ENCODE measurements around the gene KIRREL3. TPM values are rescaled to one million over a fixed set of nuclear protein-coding genes. Genes with fewer than 3 reads are reported as not detected.

The KIRREL3 gene
- total RNA-seq, 3 donors from 2014 or later, result not detected

DNA sequence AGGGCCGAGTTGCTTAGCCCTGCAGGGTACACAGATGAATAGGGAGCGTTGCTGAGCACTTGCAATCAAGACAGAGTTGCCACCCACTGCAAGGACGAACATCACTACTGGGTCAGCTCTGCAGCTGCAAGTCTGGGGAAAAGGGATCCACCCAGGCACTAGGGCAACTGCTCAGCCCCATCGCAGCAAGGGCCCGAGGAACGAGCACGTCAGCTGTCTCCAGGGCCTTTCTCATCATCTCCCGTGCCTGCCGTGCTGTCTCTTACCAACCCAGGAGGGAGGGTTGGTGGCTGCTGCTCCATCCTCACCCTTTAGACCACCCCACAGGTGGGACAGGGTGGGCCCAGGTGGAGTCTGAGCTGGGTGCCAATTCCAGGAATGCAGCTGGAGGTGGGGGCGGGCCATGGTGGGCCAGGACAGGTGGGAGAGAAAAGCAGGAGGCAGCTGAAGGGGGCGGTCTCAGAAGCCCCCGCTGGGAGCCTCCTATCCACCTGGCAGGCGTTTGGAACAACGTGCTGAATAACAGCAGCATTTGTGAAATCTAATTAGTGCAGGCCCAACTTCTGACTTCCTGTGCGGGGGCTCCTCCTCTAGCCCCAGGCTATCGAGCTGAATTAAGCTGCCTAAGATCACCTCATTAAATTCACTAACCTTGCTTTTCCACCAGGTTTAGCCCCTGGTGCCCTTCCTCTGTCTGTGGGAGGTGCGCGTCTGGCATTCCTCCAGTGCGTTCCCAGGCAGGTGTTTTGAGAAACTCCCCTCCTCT is 392.6 kb downstream of the KIRREL3 start:
- ATAC-seq, result no peak
- no peak for DNase-seq
- Mint-ChIP-seq H3K4me1 (ENCODE audit: low read depth) (no peaks in the 10 kb centered on the region), H3K27me3 (ENCODE audit: low read depth) (peaks cover 24% of the 10 kb centered on the region), H3K4me3 (no peak overlapping the region), H3K36me3 (ENCODE audit: insufficient read depth) (no peaks in the 10 kb centered on the region), H3K9me3 (no peaks in the 10 kb centered on the region)

DNA sequence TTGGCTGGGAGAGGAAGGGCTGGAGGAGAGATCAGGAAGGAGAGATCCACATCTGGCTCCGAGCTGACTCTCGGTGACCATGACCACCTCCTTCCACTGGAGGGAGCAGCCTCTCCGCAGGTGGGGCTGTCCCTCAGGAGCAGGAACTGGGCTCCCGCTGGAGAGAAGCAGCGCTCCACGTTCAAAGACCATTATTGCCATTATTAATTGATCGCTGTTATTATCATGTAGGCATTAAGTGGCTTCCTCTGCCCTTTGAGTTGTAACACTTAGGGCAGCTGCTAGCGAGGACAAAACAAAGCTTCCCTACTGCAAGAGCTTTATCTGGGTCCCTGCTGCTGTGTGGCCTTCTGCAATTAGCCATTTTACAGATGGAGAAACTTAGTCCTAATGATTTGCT is 393.2 kb downstream of the KIRREL3 start:
- Mint-ChIP-seq H3K9me3 (no peaks in the 10 kb centered on the region), H3K4me3 (no peak overlapping the region), H3K27me3 (ENCODE audit: low read depth) (peaks cover 25% of the 10 kb centered on the region), H3K36me3 (ENCODE audit: insufficient read depth) (no peaks in the 10 kb centered on the region), H3K4me1 (ENCODE audit: low read depth) (no peaks in the 10 kb centered on the region)
- ATAC-seq (peak in 1 of 2 donors; percentile 44), DNase-seq (no peak)

DNA sequence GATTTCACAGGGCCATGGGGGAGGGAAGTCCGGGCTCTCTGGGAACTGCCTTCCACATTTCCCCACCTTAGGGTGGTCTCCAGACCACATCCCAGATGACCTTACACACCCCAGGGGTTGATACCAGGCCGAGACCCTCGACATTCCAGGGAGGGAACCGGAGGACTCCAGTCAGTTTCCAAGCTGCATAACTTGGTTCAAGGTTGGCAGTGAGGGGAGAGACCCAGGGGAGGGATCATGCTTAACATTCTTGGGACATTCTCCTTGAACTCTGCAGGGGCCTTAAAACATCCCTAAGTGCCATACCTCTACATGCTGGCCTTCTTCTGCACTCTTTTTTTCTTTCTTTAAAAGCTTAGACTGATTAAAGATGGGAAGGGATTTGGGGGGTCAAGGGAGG is 394.1 kb downstream of the KIRREL3 start:
- no peaks in the 10 kb centered on the region for H3K4me1 Mint-ChIP-seq (ENCODE audit: low read depth)
- DNase-seq (no peak), ATAC-seq (no peak)
- peaks cover 29% of the 10 kb centered on the region for H3K27me3 Mint-ChIP-seq (ENCODE audit: low read depth)
- H3K36me3 Mint-ChIP-seq (ENCODE audit: insufficient read depth), result no peaks in the 10 kb centered on the region
- H3K4me3 Mint-ChIP-seq, result no peak overlapping the region
- no peaks in the 10 kb centered on the region for H3K9me3 Mint-ChIP-seq

DNA sequence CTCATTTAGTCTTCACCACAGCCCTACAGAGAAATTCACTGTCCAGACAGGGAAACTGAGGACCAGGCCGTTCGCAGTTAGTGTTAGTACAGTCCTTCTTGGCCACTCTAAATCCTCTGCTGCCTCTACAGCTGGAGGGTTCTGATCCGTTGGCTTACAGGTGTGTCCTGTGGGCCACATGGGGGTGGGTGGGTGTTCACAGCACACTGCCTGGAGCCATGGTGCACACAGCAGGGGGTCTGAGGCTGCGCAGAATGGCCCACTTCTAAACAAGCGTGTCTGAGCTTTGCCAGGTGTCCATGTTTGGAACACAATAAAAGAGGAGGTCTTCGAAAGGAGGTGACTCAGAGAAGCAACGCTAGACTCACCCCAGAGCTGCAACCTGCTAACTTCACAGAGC is 396.1 kb downstream of the KIRREL3 start:
- no peaks in the 10 kb centered on the region for H3K4me1 Mint-ChIP-seq (ENCODE audit: low read depth)

DNA sequence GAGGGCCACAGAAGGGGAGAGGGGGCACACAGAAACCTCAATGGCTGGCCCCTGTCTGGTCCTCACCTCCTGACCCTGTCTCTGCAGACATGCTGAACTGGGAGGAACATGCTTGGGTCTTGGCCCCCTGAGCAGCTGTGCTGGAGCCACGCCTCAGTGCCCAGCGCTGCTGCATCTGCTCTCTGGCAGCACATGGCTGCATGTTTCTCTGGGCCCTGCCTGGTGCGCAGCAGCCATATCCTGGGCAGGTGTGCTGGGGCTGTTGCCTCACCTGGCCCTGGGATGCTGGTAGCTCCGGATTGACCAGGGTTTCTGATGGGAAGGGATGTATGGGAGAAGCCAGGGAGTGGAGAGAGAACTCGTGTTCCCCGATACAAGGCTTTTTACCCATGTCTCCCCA is 397.1 kb downstream of the KIRREL3 start:
- H3K27me3 Mint-ChIP-seq (ENCODE audit: low read depth), result peaks cover 41% of the 10 kb centered on the region
- H3K4me1 Mint-ChIP-seq (ENCODE audit: low read depth), result no peaks in the 10 kb centered on the region

More for the DNA sequence above, 396.1 kb downstream of the KIRREL3 start:
- H3K36me3 Mint-ChIP-seq (ENCODE audit: insufficient read depth), result no peaks in the 10 kb centered on the region
- H3K4me3 Mint-ChIP-seq, result no peak overlapping the region
- ATAC-seq (no peak), DNase-seq (no peak)
- no peaks in the 10 kb centered on the region for H3K9me3 Mint-ChIP-seq
- peaks cover 36% of the 10 kb centered on the region for H3K27me3 Mint-ChIP-seq (ENCODE audit: low read depth)

DNA sequence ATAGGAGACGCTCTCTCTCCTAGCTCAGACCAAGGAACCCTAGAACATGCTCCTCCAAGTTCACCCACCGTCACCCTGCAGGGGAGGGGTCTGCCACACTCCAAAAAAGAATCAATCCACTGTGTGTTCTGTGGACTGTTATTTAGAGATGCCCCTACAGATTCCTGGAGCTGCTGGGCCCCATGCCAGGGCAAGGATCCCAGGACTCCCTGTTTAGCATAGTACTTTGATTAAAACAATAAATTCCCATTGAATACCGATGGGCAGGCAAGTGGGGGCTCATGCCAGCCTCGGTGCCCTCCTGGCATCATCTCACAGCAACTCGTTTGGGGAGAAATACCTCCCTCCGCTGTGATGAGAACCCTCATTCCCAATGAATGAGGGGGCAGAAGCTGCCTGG is 397.6 kb downstream of the KIRREL3 start:
- no peak for DNase-seq
- H3K4me1 Mint-ChIP-seq (ENCODE audit: low read depth), result no peaks in the 10 kb centered on the region
- no peaks in the 10 kb centered on the region for H3K36me3 Mint-ChIP-seq (ENCODE audit: insufficient read depth)
- H3K4me3 Mint-ChIP-seq, result no peak overlapping the region
- no peak for ATAC-seq
- peaks cover under 1% of the 10 kb centered on the region for H3K9me3 Mint-ChIP-seq
- H3K27me3 Mint-ChIP-seq (ENCODE audit: low read depth), result peaks cover 43% of the 10 kb centered on the region

More for the DNA sequence above, 397.1 kb downstream of the KIRREL3 start:
- Mint-ChIP-seq H3K4me3 (no peak overlapping the region), H3K9me3 (no peaks in the 10 kb centered on the region), H3K36me3 (ENCODE audit: insufficient read depth) (no peaks in the 10 kb centered on the region)
- ATAC-seq (no peak), DNase-seq (no peak)

DNA sequence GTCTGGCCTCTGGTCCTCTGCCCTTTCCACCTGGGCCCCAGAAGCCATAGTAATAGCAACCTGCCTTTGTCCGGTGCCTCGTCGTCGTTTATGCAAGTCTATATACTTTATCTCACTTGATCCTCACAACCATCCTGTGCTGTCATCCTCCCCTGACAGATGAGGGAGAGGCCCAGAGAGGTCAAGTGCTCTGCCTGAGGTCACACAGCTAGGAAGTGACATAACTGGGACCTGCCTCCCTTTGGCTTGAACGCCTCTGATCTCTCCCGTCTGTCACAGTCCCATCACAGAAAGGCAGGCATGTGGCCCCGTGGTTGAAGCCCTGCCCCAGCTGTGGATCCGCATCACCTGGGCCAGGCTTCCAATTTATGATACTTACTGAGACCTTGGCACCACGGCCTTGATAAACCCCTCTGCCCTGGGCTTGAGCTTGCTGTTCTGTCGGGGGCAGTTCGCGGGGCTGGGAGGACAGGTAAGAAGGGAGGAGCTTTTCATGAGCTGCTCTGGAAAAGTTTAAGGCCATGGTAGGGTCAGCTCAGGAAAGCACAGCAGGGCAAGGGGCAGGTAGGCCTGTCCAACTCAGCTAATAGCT is 398.1 kb downstream of the KIRREL3 start:
- no peak overlapping the region for H3K4me3 Mint-ChIP-seq
- ATAC-seq (no peak), DNase-seq (no peak)
- H3K36me3 Mint-ChIP-seq (ENCODE audit: insufficient read depth), result no peaks in the 10 kb centered on the region
- H3K9me3 Mint-ChIP-seq, result peaks cover 3% of the 10 kb centered on the region
- H3K4me1 Mint-ChIP-seq (ENCODE audit: low read depth), result no peaks in the 10 kb centered on the region
- peaks cover 46% of the 10 kb centered on the region for H3K27me3 Mint-ChIP-seq (ENCODE audit: low read depth)

DNA sequence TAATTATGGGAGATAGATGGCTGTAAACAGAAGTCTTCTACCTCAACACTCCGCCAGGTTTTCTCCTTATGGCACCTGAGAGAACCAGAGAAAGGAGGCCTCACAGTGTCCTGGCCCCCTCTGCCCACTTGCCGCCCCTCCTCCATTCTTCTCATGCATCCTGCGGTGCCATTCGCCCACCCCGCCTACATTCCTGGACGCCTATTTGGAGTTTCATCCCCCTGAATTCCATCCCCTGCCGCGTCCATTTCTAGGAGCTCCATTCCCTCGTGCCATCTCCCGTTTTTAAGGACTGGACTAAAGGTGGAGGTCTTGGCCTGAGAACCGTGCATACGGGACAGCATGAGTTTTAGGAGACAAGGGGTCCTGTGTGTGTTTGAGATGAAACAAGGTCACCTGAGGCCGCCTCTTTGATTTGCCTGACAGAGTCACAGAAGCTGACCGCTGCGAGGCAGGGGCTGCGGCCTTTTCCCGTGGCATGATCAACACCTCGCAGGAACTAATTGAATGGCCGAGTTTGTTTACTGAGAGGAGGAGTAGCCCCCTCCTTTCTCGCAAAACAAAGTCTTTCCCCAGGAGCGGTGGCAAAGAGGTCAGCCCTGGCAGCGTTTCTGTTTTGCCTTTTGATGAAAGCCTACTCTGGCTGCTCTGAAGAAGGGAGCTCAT is 398.9 kb downstream of the KIRREL3 start:
- no peak for DNase-seq
- peaks cover 40% of the 10 kb centered on the region for H3K27me3 Mint-ChIP-seq (ENCODE audit: low read depth)

DNA sequence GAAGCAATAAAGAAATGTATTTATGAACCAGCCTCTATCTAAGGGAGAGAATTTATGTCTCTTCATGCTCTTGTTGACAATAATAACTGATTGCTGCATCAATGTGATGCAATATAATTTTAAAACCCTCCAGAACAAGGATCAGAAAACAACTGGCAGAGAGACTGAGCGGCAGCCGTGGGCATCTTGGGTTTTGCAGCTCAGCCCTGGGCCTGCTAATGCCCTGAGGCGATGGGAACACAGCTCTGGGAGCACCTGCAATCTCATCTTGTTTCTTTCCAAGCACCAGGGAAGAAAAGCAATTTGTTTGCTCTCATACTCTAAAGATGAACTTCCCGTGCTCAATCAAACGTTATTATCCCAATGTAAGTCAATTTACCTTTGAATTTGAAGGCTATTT is 399.4 kb downstream of the KIRREL3 start:
- H3K4me1 Mint-ChIP-seq (ENCODE audit: low read depth), result no peaks in the 10 kb centered on the region
- H3K27me3 Mint-ChIP-seq (ENCODE audit: low read depth), result peaks cover 36% of the 10 kb centered on the region
- H3K4me3 Mint-ChIP-seq, result no peak overlapping the region
- ATAC-seq (no peak), DNase-seq (no peak)
- no peaks in the 10 kb centered on the region for H3K36me3 Mint-ChIP-seq (ENCODE audit: insufficient read depth)
- peaks cover 3% of the 10 kb centered on the region for H3K9me3 Mint-ChIP-seq

More for the DNA sequence above, 398.9 kb downstream of the KIRREL3 start:
- no peaks in the 10 kb centered on the region for H3K4me1 Mint-ChIP-seq (ENCODE audit: low read depth)
- no peak overlapping the region for H3K4me3 Mint-ChIP-seq
- no peaks in the 10 kb centered on the region for H3K36me3 Mint-ChIP-seq (ENCODE audit: insufficient read depth)
- H3K9me3 Mint-ChIP-seq, result peaks cover 3% of the 10 kb centered on the region
- ATAC-seq, result no peak

DNA sequence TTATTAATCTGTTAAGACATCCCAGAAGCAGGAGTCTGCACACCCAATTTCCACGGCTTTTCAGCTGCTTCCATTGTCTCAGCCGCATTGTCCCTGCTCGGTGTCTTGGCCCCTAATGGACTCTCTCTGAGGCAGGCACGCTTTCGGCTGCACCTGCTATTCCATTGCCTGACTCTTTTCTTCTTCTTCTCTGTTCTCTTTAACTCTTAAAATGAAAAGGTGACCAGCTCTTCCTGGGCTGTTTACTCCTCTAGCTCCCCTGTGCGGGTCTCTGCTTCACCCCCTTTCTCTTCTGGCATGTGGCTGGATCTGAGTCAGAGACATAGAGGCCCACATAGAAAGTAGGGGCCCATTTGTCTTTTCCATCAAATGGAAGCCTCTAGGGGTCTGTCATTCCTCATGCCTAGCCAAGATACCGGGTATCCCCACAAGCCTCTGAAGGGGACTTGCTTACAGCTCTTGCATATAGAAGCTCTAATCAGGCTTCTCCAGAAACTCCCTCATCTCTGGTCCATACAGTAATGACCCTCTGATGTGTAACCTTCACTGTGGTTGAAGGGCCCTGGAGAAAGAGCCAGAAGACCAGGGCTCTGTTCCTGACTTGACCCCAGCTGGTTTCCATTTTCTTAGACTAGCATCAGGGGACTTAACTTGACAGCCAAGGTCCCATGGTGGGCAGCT is 401.2 kb downstream of the KIRREL3 start:
- Mint-ChIP-seq H3K27me3 (ENCODE audit: low read depth) (peaks cover 28% of the 10 kb centered on the region), H3K36me3 (ENCODE audit: insufficient read depth) (no peaks in the 10 kb centered on the region), H3K4me1 (ENCODE audit: low read depth) (no peaks in the 10 kb centered on the region), H3K4me3 (no peak overlapping the region), H3K9me3 (peaks cover 3% of the 10 kb centered on the region)
- DNase-seq, result no peak
- no peak for ATAC-seq

DNA sequence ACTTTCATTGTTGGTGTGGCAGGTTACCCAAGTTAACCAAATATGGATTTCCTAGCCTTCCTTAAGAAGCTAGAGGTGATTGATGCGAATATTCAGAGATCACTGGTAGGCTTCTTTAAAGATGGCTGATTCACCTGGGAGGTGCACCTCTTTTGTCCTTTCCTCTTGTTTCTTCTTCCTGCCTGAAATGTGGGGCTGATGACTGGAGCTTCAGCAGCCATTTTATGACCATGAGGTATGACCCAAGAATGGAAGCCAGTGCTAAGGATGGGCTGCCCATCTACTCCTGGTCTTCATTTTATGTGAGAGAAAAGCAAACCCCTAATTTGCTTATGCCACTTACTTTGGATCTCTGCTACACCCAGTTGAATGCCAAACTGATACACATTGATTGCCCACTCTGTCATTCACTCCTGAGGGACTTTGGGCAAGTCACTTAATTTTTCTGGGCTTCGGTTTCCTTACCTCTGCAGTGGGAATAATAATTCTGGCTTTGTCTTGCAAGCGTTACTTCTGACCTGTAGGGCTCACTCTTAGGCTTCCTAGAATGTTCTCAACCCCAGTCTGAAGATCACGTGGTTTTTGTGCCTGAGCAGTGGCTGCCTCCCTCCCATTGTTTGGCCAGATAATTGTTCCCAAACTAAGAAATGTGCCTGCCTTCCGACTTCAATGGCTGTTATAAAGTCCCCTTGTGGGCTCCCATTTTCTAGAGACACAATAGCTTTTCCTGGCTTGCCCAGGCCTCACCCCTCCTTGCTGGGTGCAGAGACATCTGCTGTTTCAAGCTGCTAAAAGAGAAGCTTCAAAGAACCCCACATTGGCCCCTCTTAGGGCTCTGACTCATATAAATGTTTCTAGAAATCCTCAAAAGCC is 402.0 kb downstream of the KIRREL3 start:
- no peak for ATAC-seq
- Mint-ChIP-seq H3K4me1 (ENCODE audit: low read depth) (no peaks in the 10 kb centered on the region), H3K9me3 (peaks cover 3% of the 10 kb centered on the region), H3K27me3 (ENCODE audit: low read depth) (peaks cover 27% of the 10 kb centered on the region), H3K36me3 (ENCODE audit: insufficient read depth) (no peaks in the 10 kb centered on the region), H3K4me3 (no peak overlapping the region)
- DNase-seq, result no peak

DNA sequence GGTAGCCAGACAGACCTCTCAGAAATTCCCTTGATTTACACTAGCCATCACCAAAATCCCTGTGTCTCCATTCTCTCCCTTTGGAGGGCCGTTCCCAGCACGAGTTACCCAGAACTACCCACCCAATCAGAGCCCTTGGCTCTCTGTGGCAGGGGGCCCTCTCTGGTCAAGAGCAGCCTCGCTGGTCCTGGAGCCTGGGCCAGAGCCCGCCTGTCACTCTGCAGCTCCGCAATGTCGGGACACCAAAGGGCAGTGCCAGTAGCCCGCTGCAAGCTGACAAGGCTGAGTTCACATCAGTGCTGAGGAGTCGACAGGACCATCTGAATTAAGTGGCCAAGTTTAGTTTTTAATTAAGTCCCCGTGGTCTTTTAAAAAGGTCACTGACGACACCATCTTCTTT is 403.5 kb downstream of the KIRREL3 start:
- no peak for ATAC-seq
- Mint-ChIP-seq H3K36me3 (ENCODE audit: insufficient read depth) (no peaks in the 10 kb centered on the region), H3K4me1 (ENCODE audit: low read depth) (no peaks in the 10 kb centered on the region)

DNA sequence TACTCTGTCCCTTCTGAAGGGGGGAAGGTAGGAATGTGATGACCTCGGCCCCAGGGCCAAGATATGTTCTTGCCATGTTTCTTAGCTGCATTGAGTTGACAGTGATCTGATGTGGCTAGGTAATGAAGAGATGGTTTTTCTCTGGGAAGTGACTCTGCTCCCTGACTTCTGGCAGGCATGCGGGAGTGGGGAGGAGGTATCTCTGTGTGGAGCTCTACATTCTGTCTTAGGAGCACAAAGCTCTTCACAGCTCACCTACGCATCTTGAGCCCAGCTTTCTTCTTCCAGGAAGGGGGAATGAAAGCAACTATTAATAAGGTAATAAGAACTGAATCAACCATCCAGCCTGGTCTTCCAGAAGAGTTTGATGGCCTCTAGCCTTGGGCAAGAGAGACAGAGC is 404.1 kb downstream of the KIRREL3 start:
- Mint-ChIP-seq H3K4me3 (no peak overlapping the region), H3K27me3 (ENCODE audit: low read depth) (peaks cover 18% of the 10 kb centered on the region), H3K9me3 (peaks cover 3% of the 10 kb centered on the region), H3K4me1 (ENCODE audit: low read depth) (no peaks in the 10 kb centered on the region), H3K36me3 (ENCODE audit: insufficient read depth) (no peaks in the 10 kb centered on the region)
- no peak for DNase-seq
- ATAC-seq, result no peak

More for the DNA sequence above, 403.5 kb downstream of the KIRREL3 start:
- peaks cover 3% of the 10 kb centered on the region for H3K9me3 Mint-ChIP-seq
- no peak for DNase-seq
- peaks cover 21% of the 10 kb centered on the region for H3K27me3 Mint-ChIP-seq (ENCODE audit: low read depth)
- H3K4me3 Mint-ChIP-seq, result no peak overlapping the region

DNA sequence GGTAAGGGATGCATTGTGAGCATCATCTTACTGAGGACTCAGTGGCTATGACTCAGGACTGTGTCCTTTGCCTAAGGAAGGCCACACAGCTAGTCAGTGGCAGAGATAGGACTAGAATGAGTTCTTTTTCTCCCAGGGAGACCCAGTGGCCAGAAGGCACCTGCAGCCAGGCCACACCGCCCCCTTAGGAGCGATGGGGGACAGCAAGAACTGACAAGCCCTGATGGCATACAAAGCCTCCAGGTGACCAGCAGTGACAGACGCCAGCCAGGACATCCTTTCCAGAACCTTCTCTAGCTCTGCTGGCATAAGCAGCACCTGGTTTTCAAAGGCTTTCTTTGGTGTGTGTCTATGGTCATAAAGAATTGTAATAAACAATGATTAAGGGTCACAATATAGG is 405.0 kb downstream of the KIRREL3 start:
- DNase-seq (no peak), ATAC-seq (no peak)
- H3K36me3 Mint-ChIP-seq (ENCODE audit: insufficient read depth), result no peaks in the 10 kb centered on the region
- H3K9me3 Mint-ChIP-seq, result peaks cover 3% of the 10 kb centered on the region
- H3K27me3 Mint-ChIP-seq (ENCODE audit: low read depth), result peaks cover 10% of the 10 kb centered on the region
- no peaks in the 10 kb centered on the region for H3K4me1 Mint-ChIP-seq (ENCODE audit: low read depth)
- H3K4me3 Mint-ChIP-seq, result no peak overlapping the region

Data from activated T-cell treated with anti-CD3 and anti-CD28 coated beads, Interleukin-2, amount 50 U/mL, for 4 hours (primary cell).